Choroid plexus epithelial cell (primary cell): ENCODE results near the gene NXN.
"Not testable (repeated sequence)": the region's sequence is repeated elsewhere in the genome, so short reads cannot be mapped to it uniquely, and the experiment has no call there.

ENCODE experiments used
- DNase-seq: peaks from one replicate; pipeline ENCODE4 v3.0.0-alpha.2; 2010; ENCODE audit warnings: low read depth
- H3K4me3 ChIP-seq: 2 replicates; pipeline ENCODE4 v1.5.1; 2011; ENCODE audit warnings: low read depth, mild to moderate bottlenecking, control low read depth, low read length, moderate library complexity
- CTCF ChIP-seq: conservative IDR thresholded peaks from 2 replicates; pipeline ENCODE4 v1.5.1; 2011; ENCODE audit warnings: low read depth, mild to moderate bottlenecking, control low read depth, inconsistent platforms, low read length, moderate library complexity

The NXN gene

DNA sequence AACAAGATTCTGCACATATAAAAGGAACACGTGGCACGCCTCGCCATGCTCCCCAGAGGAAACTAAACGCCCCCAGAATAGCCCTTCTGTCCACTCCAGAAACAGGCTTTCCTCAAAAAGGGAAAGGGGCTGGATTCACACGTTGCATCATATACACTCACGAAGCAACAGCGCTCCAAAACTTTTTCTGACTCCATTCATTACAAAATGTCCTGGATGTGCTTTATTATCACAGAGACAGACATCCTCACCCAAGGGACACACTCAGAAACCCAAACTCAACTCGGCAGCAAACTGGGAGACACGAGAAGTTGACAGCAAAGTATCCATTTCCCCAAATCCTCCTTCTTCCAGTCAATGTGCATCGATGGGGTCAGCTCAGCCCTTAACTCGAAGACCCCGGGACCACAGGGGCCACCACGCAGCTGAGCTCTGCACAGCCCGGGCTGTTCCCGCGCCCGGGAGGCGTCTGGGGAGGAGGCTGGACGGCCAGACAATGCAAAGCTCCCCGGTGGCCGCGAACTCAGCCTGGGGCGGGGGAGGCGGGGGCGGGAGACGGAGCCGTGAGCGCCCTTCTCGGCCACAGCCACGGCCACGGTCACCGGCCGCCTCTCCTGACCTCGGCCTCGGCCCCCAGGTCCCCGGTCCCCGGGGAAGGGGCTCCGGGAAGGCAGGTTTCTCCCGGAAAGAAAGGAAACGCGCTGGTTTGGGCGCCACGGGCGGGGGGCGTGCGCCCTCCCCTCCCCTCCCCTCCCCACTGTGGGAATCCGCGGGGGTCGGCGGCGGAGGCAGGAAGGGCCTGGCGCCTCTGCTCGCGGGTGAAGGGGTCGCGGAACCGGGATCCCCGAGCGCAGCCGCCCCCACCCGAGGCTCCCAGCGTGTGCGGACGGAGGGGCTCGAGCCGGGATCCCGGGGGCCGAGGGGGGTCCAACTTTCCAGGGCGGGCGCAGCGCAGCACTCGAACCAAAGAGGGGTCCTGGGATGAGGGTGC, 1.2 kb downstream of the NXN start:
- no peak for DNase-seq
- H3K4me3 ChIP-seq = peak overlapping the region; percentile 70
- no peak for TF ChIP-seq CTCF

DNA sequence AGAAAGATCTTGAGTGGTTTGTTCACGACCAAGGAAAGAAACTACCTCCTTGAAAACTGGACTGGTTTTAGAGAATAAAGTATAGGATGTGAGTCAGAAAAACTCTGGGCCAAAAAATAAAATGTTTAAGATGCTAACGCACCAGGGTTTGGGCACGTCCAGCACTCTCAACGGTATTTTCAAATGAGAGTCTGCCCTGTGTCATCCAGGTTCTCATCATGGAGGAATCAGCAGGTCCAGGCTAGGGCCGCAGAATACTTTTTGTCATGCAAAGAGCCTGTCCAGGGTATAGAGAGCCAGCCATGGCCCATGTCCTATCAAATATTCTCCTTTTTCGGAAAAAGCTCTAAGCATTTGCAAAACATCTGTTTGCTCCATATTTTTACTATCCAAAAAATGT, 2.4 kb downstream of the NXN start:
- no peak for TF ChIP-seq CTCF
- no peak for DNase-seq
- peak overlapping the region; percentile 70 for H3K4me3 ChIP-seq

GRCh38 chr17:976312-976711, 3.3 kb downstream of the NXN start:
- no peak for TF ChIP-seq CTCF
- DNase-seq = no peak
- H3K4me3 ChIP-seq = no peak overlapping the region

GRCh38 chr17:975371-975915, 4.1 kb downstream of the NXN start:
- TF ChIP-seq CTCF = no peak
- no peak overlapping the region for H3K4me3 ChIP-seq

DNA sequence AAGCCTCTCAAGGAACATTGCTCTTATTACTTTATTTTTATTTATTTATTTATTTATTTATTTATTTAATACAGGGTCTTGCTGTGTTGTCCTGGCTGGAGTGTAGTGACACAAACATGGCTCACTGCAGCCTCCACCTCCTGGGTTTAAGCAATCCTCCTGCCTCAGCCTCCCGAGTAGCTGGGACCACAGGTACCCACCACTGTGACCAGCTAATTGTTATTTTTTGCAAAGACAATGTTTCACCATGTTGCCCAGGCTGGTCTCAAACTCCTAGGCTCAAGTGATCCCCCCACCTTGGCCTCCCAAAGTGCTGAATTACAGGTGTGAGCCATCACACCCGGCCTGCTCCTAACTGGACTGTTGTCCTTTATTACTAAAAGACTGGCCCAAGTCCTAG, 4.8 kb downstream of the NXN start:
- DNase-seq, H3K4me3 ChIP-seq: not testable (repeated sequence)

More at GRCh38 chr17:975371-975915, 4.1 kb downstream of the NXN start:
- DNase-seq = no peak

GRCh38 chr17:973053-973452, 6.5 kb downstream of the NXN start:
- H3K4me3 ChIP-seq = no peak overlapping the region

DNA sequence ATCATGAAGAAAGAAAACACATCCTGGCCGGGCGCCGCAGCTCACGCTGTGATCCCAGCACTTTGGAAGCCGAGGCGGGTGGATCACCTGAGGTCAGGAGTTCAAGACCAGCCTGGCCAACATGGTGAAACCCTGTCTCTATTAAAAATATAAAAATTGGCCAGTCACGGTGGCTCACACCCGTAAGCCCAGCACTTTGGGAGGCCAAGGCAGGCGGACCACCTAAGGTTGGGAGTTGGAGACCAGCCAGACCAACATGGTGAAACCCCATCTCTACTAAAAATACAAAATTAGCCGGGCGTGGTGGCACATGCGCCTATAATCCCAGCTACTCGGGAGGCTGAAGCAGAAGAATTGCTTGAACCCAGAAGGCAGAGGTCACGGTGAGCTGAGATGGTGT, 7.7 kb downstream of the NXN start:
- H3K4me3 ChIP-seq, DNase-seq: not testable (repeated sequence)

More at GRCh38 chr17:973053-973452, 6.5 kb downstream of the NXN start:
- DNase-seq = no peak
- no peak for TF ChIP-seq CTCF

DNA sequence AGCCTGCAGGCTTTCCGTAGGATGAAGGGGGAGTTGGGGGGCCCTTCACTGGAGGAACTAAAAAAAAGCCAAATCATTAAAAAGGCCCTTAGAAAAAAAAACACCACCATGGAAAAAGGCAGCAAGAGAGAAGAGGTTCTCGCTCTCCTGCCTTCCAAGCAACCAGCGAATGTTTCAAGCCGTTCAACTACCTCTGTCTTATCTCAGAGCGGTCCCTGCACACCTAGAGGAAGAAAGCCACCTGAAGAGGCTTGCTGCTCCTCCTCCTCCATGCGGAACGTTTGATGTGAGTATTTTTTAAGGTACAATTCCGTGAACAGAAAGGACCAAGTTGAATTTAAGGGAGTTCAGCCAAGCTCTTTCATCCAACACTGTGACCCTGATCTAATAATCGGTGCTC, 9.2 kb downstream of the NXN start:
- no peak for DNase-seq
- no peak for TF ChIP-seq CTCF
- no peak overlapping the region for H3K4me3 ChIP-seq
